OCI-LY7 (cell line): ENCODE data around the gene CHD2. TPM values are rescaled to one million over a fixed set of nuclear protein-coding genes. Genes with fewer than 3 reads are reported as not detected.

Experiments used
- BruUV-seq: library from RNA; stranded (reverse); fragments of 400-500 nt; replicated peaks from 2 replicates; lab custom pipeline; 2021; lab: Mats Ljungman, UMichigan
- CTCF ChIA-PET: fragments of 300-600 bp; sonication (Branson Sonifier 250); formaldehyde crosslinking; loops from one replicate; lab custom pipeline; 2022; ENCODE audit warnings: antibody characterized with exemption; ENCODE audit not compliant: unreplicated experiment; lab: Charles Lee
- POLR2A ChIA-PET: fragments of 300-600 bp; sonication (Branson Sonifier 250); formaldehyde crosslinking; loops from one replicate; lab custom pipeline; 2022; ENCODE audit warnings: antibody characterized with exemption; lab: Charles Lee
- DNase-seq: peaks from one replicate; pipeline ENCODE4 v3.0.0-alpha.2; 2015; ENCODE audit warnings: low spot score
- H2AFZ ChIP-seq: fragments of 200-600 bp; sonication (generic), shearing (Covaris generic); 2 replicates; pipeline ENCODE4 v1.6.1; 2014; ENCODE audit warnings: mild to moderate bottlenecking, antibody characterized with exemption, low read length, moderate library complexity
- H3K27ac ChIP-seq: fragments of 200-600 bp; sonication (generic); 2 replicates; pipeline ENCODE4 v1.5.1; 2014; ENCODE audit warnings: mixed run types, low read depth, mild to moderate bottlenecking, moderate library complexity, low read length, inconsistent platforms; ENCODE audit not compliant: poor library complexity, severe bottlenecking
- H3K36me3 ChIP-seq: fragments of 200-600 bp; sonication (generic); 2 replicates; pipeline ENCODE4 v1.6.1; 2014; ENCODE audit warnings: mild to moderate bottlenecking, antibody characterized with exemption, low read length, moderate library complexity, mixed read lengths; ENCODE audit not compliant: insufficient read depth
- H3K4me1 ChIP-seq: fragments of 200-600 bp; sonication (generic); 2 replicates; pipeline ENCODE4 v1.5.1; 2014; ENCODE audit warnings: mild to moderate bottlenecking, low read length; ENCODE audit not compliant: insufficient read depth, poor library complexity, severe bottlenecking
- H3K4me2 ChIP-seq: fragments of 200-600 bp; sonication (generic); 2 replicates; pipeline ENCODE4 v1.6.1; 2014; ENCODE audit warnings: mild to moderate bottlenecking, low read length
- H3K4me3 ChIP-seq: fragments of 200-600 bp; sonication (generic); 2 replicates; pipeline ENCODE4 v1.5.1; 2014; ENCODE audit warnings: mild to moderate bottlenecking, low read depth, low read length; ENCODE audit not compliant: poor library complexity, severe bottlenecking
- H3K79me2 ChIP-seq: fragments of 200-600 bp; sonication (generic); 2 replicates; pipeline ENCODE4 v1.6.1; 2016; ENCODE audit warnings: low read depth, mild to moderate bottlenecking, low read length, moderate library complexity, mixed read lengths; ENCODE audit not compliant: insufficient read depth
- H3K9me2 ChIP-seq: fragments of 200-600 bp; sonication (generic); 2 replicates; pipeline ENCODE4 v1.6.1; 2016; ENCODE audit warnings: mild to moderate bottlenecking, low read length, mixed read lengths; ENCODE audit not compliant: insufficient read depth
- H3K9me3 ChIP-seq: fragments of 200-600 bp; sonication (generic); 2 replicates; pipeline ENCODE4 v1.6.1; 2014; ENCODE audit warnings: mild to moderate bottlenecking, mixed run types, low read length, mixed read lengths
- H4K20me1 ChIP-seq: fragments of 200-600 bp; sonication (generic); 2 replicates; pipeline ENCODE4 v1.6.1; 2014; ENCODE audit warnings: mild to moderate bottlenecking, antibody characterized with exemption, low read length, moderate library complexity, mixed read lengths; ENCODE audit not compliant: insufficient read depth
- EZH2phosphoT487 ChIP-seq: fragments of 200-600 bp; sonication (generic); IDR thresholded peaks from 2 replicates; pipeline ENCODE4 v1.6.1; 2018; ENCODE audit warnings: low read depth, borderline replicate concordance, mild to moderate bottlenecking, mixed run types, antibody characterized with exemption, low read length, moderate library complexity, mixed read lengths
- intact Hi-C: fragments of 100-400 bp; cut with micrococcal nuclease; formaldehyde crosslinking; loops from one replicate; pipeline ENCODE4 v1.10.0; 2022; ENCODE audit not compliant: unreplicated experiment
- total RNA-seq, 2 experiments: library from RNA; depleted of rRNA in 1 of 2; stranded (reverse); fragments of >200 nt in 1 of 2; shearing (Covaris generic) in 1 of 2; gene quantifications; 2 replicates each; pipeline ENCODE4 v1.2.3, GENCODE V29; 2014 to 2022
- TF ChIP-seq, protein P1 (sequence below): fragments of 200-600 bp; sonication (generic); conservative IDR thresholded peaks from 2 replicates; pipeline ENCODE4 v1.5.1; 2014; ENCODE audit warnings: mild to moderate bottlenecking, antibody characterized with exemption, low read length, moderate library complexity, mixed read lengths

CHD2 gene
- total RNA-seq, 2 experiments from 2014 or later, result 133 to 213 TPM

DNA sequence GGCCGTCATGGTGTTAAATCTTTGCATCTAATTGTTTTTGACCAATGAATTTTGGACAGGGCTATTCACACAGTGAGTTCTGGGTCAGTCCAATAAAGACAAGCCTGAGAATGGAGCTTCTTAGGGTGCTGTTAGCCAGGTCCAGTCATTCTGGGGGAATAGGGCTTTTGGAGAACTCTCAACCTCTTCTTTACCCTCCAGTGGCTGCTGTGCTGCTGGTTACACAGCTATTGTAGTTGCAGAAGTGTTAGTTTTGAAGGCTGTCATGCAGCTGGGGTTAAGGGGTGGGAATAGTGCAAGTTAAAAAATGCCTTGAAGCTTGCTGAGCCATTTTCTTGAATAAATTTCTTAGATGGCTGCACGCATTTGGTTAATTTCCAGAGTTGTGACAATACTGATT lies 89.9 kb downstream of the CHD2 start:
- peaks cover 97% of the 10 kb centered on the region for H3K36me3 ChIP-seq
- no peaks in the 10 kb centered on the region for H3K9me2 ChIP-seq
- H3K4me1 ChIP-seq, result no peaks in the 10 kb centered on the region
- H3K4me2 ChIP-seq, result no peak overlapping the region
- intact Hi-C loops, result loop anchor here (2.0 kb wide), 1 partner anchor 13 kb away; no protein-coding TSS in a partner anchor
- no peak overlapping the region for H3K4me3 ChIP-seq
- no peaks in the 10 kb centered on the region for H4K20me1 ChIP-seq
- ChIA-PET POLR2A (interaction anchor here (0.6 to 1.7 kb wide), 2 partner anchors 25 to 27 kb away, joined by 3 read pairs; no protein-coding TSS in a partner anchor), CTCF (no interaction called here)
- BruUV-seq, result no TSS peak
- H3K27ac ChIP-seq, result no peak overlapping the region
- H3K79me2 ChIP-seq, result no peaks in the 10 kb centered on the region
- no peak overlapping the region for H2AFZ ChIP-seq
- no peak for DNase-seq
- no peaks in the 10 kb centered on the region for H3K9me3 ChIP-seq
- TF ChIP-seq, protein P1, sequence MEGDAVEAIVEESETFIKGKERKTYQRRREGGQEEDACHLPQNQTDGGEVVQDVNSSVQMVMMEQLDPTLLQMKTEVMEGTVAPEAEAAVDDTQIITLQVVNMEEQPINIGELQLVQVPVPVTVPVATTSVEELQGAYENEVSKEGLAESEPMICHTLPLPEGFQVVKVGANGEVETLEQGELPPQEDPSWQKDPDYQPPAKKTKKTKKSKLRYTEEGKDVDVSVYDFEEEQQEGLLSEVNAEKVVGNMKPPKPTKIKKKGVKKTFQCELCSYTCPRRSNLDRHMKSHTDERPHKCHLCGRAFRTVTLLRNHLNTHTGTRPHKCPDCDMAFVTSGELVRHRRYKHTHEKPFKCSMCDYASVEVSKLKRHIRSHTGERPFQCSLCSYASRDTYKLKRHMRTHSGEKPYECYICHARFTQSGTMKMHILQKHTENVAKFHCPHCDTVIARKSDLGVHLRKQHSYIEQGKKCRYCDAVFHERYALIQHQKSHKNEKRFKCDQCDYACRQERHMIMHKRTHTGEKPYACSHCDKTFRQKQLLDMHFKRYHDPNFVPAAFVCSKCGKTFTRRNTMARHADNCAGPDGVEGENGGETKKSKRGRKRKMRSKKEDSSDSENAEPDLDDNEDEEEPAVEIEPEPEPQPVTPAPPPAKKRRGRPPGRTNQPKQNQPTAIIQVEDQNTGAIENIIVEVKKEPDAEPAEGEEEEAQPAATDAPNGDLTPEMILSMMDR, result no peak
- no peak for TF ChIP-seq EZH2phosphoT487

DNA sequence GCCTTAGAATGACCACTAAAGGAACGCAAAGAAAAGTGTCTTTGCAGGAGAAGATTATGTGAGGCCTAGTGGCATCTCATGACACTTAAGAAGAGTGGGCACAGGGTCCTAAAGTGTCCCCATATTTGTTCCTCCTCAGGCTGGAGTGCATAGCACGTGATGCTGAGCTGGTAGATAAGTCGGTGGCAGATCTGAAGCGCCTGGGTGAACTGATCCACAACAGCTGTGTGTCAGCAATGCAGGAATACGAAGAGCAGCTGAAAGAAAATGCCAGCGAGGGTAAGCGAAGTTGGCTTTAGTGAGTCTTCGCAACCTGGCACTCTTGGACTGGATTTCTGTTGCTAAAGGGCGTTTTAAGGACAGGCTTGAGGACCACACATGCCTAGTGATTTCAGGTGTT lies 92.6 kb downstream of the CHD2 start:
- DNase-seq, result no peak
- no peaks in the 10 kb centered on the region for H3K79me2 ChIP-seq
- POLR2A ChIA-PET, result interaction anchor here (1.1 kb wide), 2 partner anchors 44 to 60 kb away, joined by 3 to 4 read pairs; no protein-coding TSS in a partner anchor
- CTCF ChIA-PET, result no interaction called here
- H3K4me3 ChIP-seq, result no peak overlapping the region
- H2AFZ ChIP-seq, result no peak overlapping the region
- H4K20me1 ChIP-seq, result no peaks in the 10 kb centered on the region
- no peaks in the 10 kb centered on the region for H3K4me1 ChIP-seq
- peaks cover 99% of the 10 kb centered on the region for H3K36me3 ChIP-seq
- no TSS peak for BruUV-seq
- no peak overlapping the region for H3K27ac ChIP-seq
- H3K9me3 ChIP-seq, result no peaks in the 10 kb centered on the region
- H3K9me2 ChIP-seq, result no peaks in the 10 kb centered on the region
- TF ChIP-seq, protein P1, result no peak
- TF ChIP-seq EZH2phosphoT487, result no peak
- H3K4me2 ChIP-seq, result no peak overlapping the region
- intact Hi-C loops, result no loop called here

DNA sequence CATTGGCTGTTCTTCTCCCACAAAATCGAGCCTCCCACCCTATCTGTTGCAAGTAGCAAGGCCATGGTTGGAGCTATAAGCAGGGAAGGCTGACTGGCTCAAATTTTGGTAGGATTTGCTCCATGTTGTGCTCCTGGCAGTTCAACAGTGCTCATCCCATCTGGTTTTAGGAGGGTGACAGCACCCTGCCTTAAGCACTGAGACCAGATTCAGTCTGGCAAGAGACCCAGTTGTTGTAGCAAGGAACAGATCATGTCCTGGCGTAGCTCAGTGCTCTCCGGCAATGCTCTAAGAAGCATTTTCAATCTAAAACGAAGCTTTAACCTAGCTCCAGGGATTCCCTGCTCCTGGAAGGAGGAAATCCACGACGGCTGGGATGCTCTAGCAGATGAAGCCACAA lies 97.7 kb downstream of the CHD2 start:
- ChIA-PET CTCF (no interaction called here), POLR2A (interaction anchor here (0.6 kb wide), 1 partner anchor 44 kb away, joined by 3 read pairs; no protein-coding TSS in a partner anchor)
- no peak for TF ChIP-seq EZH2phosphoT487
- TF ChIP-seq, protein P1, result no peak
- BruUV-seq, result no TSS peak
- Histone ChIP-seq H3K4me3 (no peak overlapping the region), H2AFZ (no peak overlapping the region), H3K36me3 (peaks cover 98% of the 10 kb centered on the region), H3K4me2 (no peak overlapping the region), H3K9me2 (no peaks in the 10 kb centered on the region), H3K79me2 (no peaks in the 10 kb centered on the region), H4K20me1 (no peaks in the 10 kb centered on the region), H3K4me1 (no peaks in the 10 kb centered on the region), H3K27ac (no peak overlapping the region), H3K9me3 (no peaks in the 10 kb centered on the region)
- no peak for DNase-seq
- intact Hi-C loops, result no loop called here
